IMR-90 (cell line): ENCODE results near the gene TICAM2. TPM values are rescaled to one million over a fixed set of nuclear protein-coding genes. Genes with fewer than 3 reads are reported as not detected.

Experiments used
- ATAC-seq: fragments of 200-7000 bp; cut with Tn5 transposase; 2 replicates; pipeline ENCODE4 v1.9.1; 2020; ENCODE audit warnings: low read depth, mild to moderate bottlenecking, moderate library complexity
- BruUV-seq: library from RNA; stranded (reverse); fragments of 400-500 nt; replicated peaks from 2 replicates; lab custom pipeline; 2021; lab: Mats Ljungman, UMichigan
- CTCF ChIA-PET: fragments of 300-600 bp; formaldehyde crosslinking; extraction: SDS; loops from one replicate; lab custom pipeline; 2021; ENCODE audit warnings: antibody characterized with exemption; lab: Yijun Ruan, JAX
- POLR2A ChIA-PET: fragments of 300-600 bp; sonication (Branson Sonifier 250); formaldehyde crosslinking; loops from one replicate; lab custom pipeline; 2022; ENCODE audit warnings: antibody characterized with exemption; ENCODE audit not compliant: unreplicated experiment; lab: Charles Lee
- DNase-seq: peaks from one replicate; pipeline ENCODE4 v3.0.0; 2013
- H2AFZ ChIP-seq: replicated peaks from 2 replicates; pipeline ENCODE3; 2013; ENCODE audit warnings: low read length, mild to moderate bottlenecking; ENCODE audit not compliant: poor library complexity
- H2AK5ac ChIP-seq: 2 replicates; pipeline ENCODE4 v1.6.1; 2013; ENCODE audit warnings: low read depth, low read length, inconsistent platforms
- H2AK9ac ChIP-seq: replicated peaks from 2 replicates; pipeline ENCODE3; 2013; ENCODE audit warnings: mild to moderate bottlenecking, low read depth, low read length, moderate library complexity; ENCODE audit not compliant: poor library complexity
- H2BK120ac ChIP-seq: 2 replicates; pipeline ENCODE4 v1.6.1; 2013; ENCODE audit warnings: low read depth, low read length, inconsistent platforms
- H2BK15ac ChIP-seq: 3 replicates; pipeline ENCODE4 v1.6.1; 2013; ENCODE audit warnings: low read depth, low read length, inconsistent platforms
- H2BK20ac ChIP-seq: 2 replicates; pipeline ENCODE4 v1.6.1; 2013; ENCODE audit warnings: low read depth, mild to moderate bottlenecking, inconsistent platforms, low read length, moderate library complexity
- H2BK5ac ChIP-seq: 2 replicates; pipeline ENCODE4 v1.6.1; 2013; ENCODE audit warnings: mild to moderate bottlenecking, low read depth, low read length, inconsistent platforms; ENCODE audit not compliant: poor library complexity, severe bottlenecking
- H3K14ac ChIP-seq: replicated peaks from 2 replicates; pipeline ENCODE4 v1.6.1; 2013; ENCODE audit warnings: low read depth, low read length, inconsistent platforms
- H3K18ac ChIP-seq: 2 replicates; pipeline ENCODE4 v1.6.1; 2013; ENCODE audit warnings: low read depth, low read length, control low read depth
- H3K23ac ChIP-seq: 2 replicates; pipeline ENCODE4 v1.6.1; 2013; ENCODE audit warnings: low read depth, low read length, inconsistent platforms
- H3K27ac ChIP-seq: 2 replicates; pipeline ENCODE4 v1.5.1; 2013; ENCODE audit warnings: mild to moderate bottlenecking, control low read depth, low read length; ENCODE audit not compliant: insufficient read depth
- H3K27me3 ChIP-seq: 2 replicates; pipeline ENCODE4 v1.6.1; 2013; ENCODE audit warnings: low read length; ENCODE audit not compliant: control insufficient read depth, insufficient read depth
- H3K36me3 ChIP-seq: 2 replicates; pipeline ENCODE4 v1.6.1; 2013; ENCODE audit warnings: low read length, mixed read lengths; ENCODE audit not compliant: control insufficient read depth, insufficient read depth
- H3K4ac ChIP-seq: 2 replicates; pipeline ENCODE4 v1.6.1; 2013; ENCODE audit warnings: low read depth, low read length, inconsistent platforms
- H3K4me1 ChIP-seq: 2 replicates; pipeline ENCODE4 v1.6.1; 2013; ENCODE audit warnings: low read length, mixed read lengths; ENCODE audit not compliant: control insufficient read depth, insufficient read depth
- H3K4me2 ChIP-seq: 2 replicates; pipeline ENCODE4 v1.6.1; 2013; ENCODE audit warnings: low read depth, mild to moderate bottlenecking, control low read depth, low read length, moderate library complexity
- H3K4me3 ChIP-seq: 2 replicates; pipeline ENCODE4 v1.5.1; 2013; ENCODE audit warnings: low read depth, mild to moderate bottlenecking, control low read depth, low read length, moderate library complexity; ENCODE audit not compliant: insufficient read depth
- H3K56ac ChIP-seq: 2 replicates; pipeline ENCODE4 v1.6.1; 2013; ENCODE audit warnings: low read length, inconsistent platforms; ENCODE audit not compliant: insufficient read depth; ENCODE audit errors: extremely low read depth
- H3K79me1 ChIP-seq, 2 experiments: 2 replicates each; pipeline ENCODE4 v1.6.1; 2013; ENCODE audit warnings: low read length in 2 of 2, inconsistent platforms in 1 of 2, low read depth in 1 of 2
- H3K9ac ChIP-seq: 2 replicates; pipeline ENCODE4 v1.6.1; 2013; ENCODE audit warnings: low read depth, low read length, control low read depth
- H3K9me1 ChIP-seq: 2 replicates; pipeline ENCODE4 v1.6.1; 2013; ENCODE audit warnings: low read length, inconsistent platforms; ENCODE audit not compliant: insufficient read depth
- H3K9me3 ChIP-seq: 2 replicates; pipeline ENCODE4 v1.6.1; 2013; ENCODE audit warnings: low read length; ENCODE audit not compliant: control insufficient read depth, insufficient read depth
- H4K20me1 ChIP-seq: 2 replicates; pipeline ENCODE4 v1.6.1; 2013; ENCODE audit warnings: low read length, inconsistent platforms; ENCODE audit not compliant: insufficient read depth
- H4K5ac ChIP-seq: 2 replicates; pipeline ENCODE4 v1.6.1; 2013; ENCODE audit warnings: mild to moderate bottlenecking, low read depth, low read length, control low read depth
- H4K8ac ChIP-seq, 2 experiments: 2 replicates each; pipeline ENCODE4 v1.6.1; 2013; ENCODE audit warnings: low read depth in 2 of 2, low read length in 2 of 2, control low read depth in 1 of 2, inconsistent platforms in 1 of 2
- H4K91ac ChIP-seq: 2 replicates; pipeline ENCODE4 v1.6.1; 2013; ENCODE audit warnings: low read depth, low read length, inconsistent platforms; ENCODE audit not compliant: insufficient read depth
- NFE2L2 ChIP-seq: fragments of 150-350 bp; IDR thresholded peaks from 2 replicates; pipeline ENCODE4 v1.6.1; 2016; ENCODE audit warnings: low read depth, mild to moderate bottlenecking, low read length
- WGBS, 2 experiments: methylation state at CpG; one replicate each; pipeline versions ENCODE4 v1.1.5 to v1.1.7; 2013; ENCODE audit warnings: missing lambda C conversion rate in 2 of 2; ENCODE audit not compliant: insufficient read length in 1 of 2; ENCODE audit errors: extremely low coverage in 2 of 2; 5-methylcytosine and 5-hydroxymethylcytosine counted together
- dilution Hi-C: fragments of 300-500 bp; cut with HindIII; formaldehyde crosslinking; loops from one replicate; pipeline ENCODE4 v1.14.3; 2018; ENCODE audit warnings: low sequenced_read_pairs; ENCODE audit not compliant: unreplicated experiment
- in situ Hi-C: fragments of 300-500 bp; cut with MboI; formaldehyde crosslinking; loops from 3 replicates; pipeline ENCODE4 v1.14.3; 2019; ENCODE audit warnings: low sequenced_read_pairs, inconsistent platforms, mixed read lengths
- intact Hi-C: fragments of 100-400 bp; cut with micrococcal nuclease; formaldehyde crosslinking; loops from 2 replicates; pipeline ENCODE4 v1.10.0; 2022
- polyA plus RNA-seq, 3 experiments: library from polyadenylated mRNA; depleted of rRNA; stranded (reverse); fragments of >200 nt; gene quantifications; 2 replicates each; pipeline ENCODE4 v1.2.3, GENCODE V29; 2012; ENCODE audit warnings: low replicate concordance in 1 of 3
- total RNA-seq: library from RNA; depleted of rRNA; stranded (reverse); fragments of >200 nt; gene quantifications from 2 replicates; pipeline ENCODE4 v1.2.3, GENCODE V29; 2012

The TICAM2 gene
- total and polyA plus RNA-seq, 2 of the 4 experiments (the other 2 are of a cell fraction): 2.9 to 4.3 TPM

DNA sequence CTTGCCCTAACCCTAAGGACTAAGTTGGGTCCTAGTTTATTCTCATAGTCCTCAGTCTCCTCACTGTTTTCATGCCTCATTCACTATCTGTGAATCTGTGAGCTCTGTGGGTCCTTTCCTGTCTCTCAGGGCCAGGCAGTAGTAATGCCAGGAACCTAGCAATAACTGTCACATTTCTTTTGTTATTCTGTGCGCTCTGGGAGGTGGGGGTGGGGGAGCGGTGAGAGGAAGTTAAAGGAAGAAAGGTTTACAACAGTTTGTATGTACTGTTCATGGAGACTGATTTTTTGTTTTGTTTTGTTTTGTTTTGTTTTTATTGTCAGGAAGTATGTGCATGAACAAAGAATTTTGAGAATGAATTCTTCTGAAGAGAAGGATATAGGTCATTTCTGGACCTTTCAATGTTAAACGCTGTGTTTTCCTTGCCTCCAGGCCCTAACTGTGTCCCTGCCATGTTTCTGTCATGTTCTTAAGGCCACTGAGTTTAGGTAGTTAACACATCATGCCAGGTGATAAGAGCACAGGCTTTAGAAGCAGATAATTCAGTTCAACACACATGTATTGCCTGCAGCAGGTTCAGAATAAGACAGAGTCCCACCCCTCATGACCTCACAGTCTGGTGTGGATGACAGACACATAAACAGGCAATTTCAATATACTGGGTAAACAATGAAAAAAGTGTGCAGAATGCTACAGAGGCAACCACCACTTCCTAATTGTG, 44.5 kb downstream of the TICAM2 start:
- peak overlapping the region; percentile 3 for H2BK5ac ChIP-seq
- peak overlapping the region; percentile 60; the same call in 1 of the 2 replicates for H2BK20ac ChIP-seq
- H4K5ac ChIP-seq: peak overlapping the region; percentile 39; the same call in 1 of the 2 replicates
- no peak overlapping the region for H3K27ac ChIP-seq
- no peak overlapping the region for H3K4me3 ChIP-seq
- no peak for DNase-seq
- ChIA-PET CTCF (no interaction called here), POLR2A (no interaction called here)
- H2AK5ac ChIP-seq: peak overlapping the region; percentile 81
- H3K79me1 ChIP-seq: no peaks in the 10 kb centered on the region
- no peaks in the 10 kb centered on the region for H4K20me1 ChIP-seq
- H3K27me3 ChIP-seq: no peaks in the 10 kb centered on the region
- WGBS, 2 experiments: no CpG with 5 or more reads among the region's 3 CpGs
- H3K4me1 ChIP-seq: peaks cover 9% of the 10 kb centered on the region
- peak overlapping the region; percentile 38 for H4K91ac ChIP-seq
- no peak overlapping the region for H2AK9ac ChIP-seq
- H3K23ac ChIP-seq: no peak overlapping the region
- H3K9me1 ChIP-seq: peaks cover 7% of the 10 kb centered on the region
- no TSS peak for BruUV-seq
- intact Hi-C loops: no loop called here
- H2AFZ ChIP-seq: peak overlapping the region; percentile 69
- no peaks in the 10 kb centered on the region for H3K9me3 ChIP-seq
- no peak overlapping the region for H3K56ac ChIP-seq
- no peak overlapping the region for H3K9ac ChIP-seq
- in situ Hi-C loops: no loop called here
- H3K36me3 ChIP-seq: no peaks in the 10 kb centered on the region
- no peak overlapping the region; the same call in 1 of the 2 replicates for H3K14ac ChIP-seq
- peak overlapping the region; percentile 29; the same call in 1 of the 2 replicates for H3K4me2 ChIP-seq
- H4K8ac ChIP-seq: peak overlapping the region; percentile 11 to 22; a peak in 2 of 4 replicates
- ATAC-seq: peak; percentile 24; the same call in 1 of the 2 replicates
- peak overlapping the region; percentile 74; the same call in 1 of the 2 replicates for H3K18ac ChIP-seq
- TF ChIP-seq NFE2L2: no peak
- peak overlapping the region; percentile 55; the same call in 1 of the 2 replicates for H2BK120ac ChIP-seq
- dilution Hi-C loops: no loop called here
- 0 out of 3 replicates have a peak overlapping the region, but pooled peaks have one; percentile 25 for H2BK15ac ChIP-seq
- H3K4ac ChIP-seq: peak overlapping the region; percentile 76; the same call in 1 of the 2 replicates
